NCI-H1417 (cell line): ENCODE data around the gene ZBED4.

ENCODE experiments used
- DNase-seq, 3 experiments: peaks; one replicate each; lab custom pipeline; 2025; lab: John Stamatoyannopoulos, UW

The ZBED4 gene

DNA sequence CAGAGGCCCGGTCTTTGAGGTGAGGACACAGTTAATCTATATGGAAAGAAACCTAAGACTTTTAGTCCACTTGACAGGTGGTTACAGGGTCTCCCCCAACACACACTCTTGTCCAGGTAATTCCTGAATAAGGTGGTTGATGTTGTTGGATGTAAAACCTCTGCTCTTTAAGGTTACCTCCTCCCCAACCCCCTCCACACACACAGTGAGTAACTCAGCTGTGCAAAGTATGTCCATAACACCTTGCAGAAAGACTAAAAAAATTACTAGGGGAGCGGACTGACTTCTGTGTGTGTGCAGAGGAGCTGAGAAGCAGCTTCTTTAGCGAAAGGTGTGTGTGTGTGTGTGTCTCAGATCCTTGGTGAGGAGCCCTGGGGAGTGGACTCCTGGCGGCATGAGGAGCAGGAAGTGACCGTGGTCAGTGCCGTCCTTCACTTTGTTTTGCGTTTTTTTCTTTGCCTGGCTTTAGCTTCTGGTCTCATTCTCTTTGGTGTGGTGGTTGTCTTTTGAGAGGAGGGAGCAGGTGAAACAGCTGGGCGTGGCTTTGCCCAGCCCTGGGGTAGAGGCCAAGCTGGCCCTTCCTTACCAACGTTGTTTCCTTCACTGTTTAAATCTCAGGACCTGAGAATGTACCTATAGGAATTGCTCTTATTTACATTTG lies 1.7 kb downstream of the ZBED4 start:
- DNase-seq, result peak in 1 of 3 experiments; percentile 2

DNA sequence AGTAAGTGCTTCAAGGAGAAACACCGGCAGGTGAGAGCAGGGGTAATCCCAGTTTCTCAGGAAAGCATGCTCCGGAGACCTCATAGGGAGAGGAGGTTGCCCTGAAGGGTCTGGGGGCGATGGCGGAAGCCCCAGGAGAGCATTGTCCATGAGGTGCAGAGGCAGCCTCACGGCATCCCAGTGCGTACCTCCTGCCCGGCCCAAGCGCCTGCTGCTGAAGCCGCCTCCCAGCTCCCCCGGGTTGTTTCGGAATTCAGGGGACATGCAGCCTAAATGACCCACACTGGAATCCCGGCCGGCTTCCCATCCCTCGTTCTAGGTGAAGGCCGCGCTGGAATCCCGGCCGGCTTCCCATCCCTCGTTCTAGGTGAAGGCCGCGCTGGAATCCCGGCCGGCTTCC lies 2.7 kb downstream of the ZBED4 start:
- no peak for DNase-seq

DNA sequence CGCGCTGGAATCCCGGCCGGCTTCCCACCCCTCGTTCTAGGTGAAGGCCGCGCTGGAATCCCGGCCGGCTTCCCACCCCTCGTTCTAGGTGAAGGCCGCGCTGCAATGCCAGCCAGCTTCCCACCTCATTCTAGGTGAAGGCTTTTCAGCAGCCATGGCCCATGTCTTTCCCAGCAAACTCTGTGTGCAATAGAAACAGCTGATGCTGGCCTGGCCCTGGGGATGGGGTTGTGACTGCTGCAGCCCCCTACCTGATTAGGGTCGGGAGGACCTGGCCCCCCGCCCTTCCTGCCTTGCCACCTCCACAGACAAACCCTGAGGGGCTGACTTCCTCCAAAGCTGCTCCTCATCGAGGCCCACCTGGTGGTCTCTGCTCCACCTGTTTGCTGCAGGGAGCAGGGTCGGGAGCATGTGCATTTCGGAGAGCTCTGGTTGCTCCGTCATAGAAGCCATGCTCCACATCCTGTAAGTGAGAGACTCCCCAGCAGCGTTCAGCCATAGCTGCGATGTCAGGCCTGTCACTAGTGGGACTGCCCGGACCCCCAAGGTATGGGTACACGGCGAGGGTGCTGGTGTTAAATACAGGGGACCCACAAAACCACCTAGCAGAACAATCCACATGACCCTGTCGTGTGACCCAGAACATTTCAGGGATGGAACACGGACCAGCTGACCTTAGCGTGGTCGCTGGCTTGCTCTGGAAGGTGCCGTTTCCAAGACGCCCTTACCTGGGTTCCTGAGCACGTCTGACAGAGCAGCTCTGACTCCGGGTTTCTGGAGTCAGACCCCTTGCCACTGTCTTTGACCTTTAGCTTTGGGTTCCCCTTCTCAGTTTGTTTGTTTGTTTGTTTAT lies 3.3 kb downstream of the ZBED4 start:
- no peak for DNase-seq

DNA sequence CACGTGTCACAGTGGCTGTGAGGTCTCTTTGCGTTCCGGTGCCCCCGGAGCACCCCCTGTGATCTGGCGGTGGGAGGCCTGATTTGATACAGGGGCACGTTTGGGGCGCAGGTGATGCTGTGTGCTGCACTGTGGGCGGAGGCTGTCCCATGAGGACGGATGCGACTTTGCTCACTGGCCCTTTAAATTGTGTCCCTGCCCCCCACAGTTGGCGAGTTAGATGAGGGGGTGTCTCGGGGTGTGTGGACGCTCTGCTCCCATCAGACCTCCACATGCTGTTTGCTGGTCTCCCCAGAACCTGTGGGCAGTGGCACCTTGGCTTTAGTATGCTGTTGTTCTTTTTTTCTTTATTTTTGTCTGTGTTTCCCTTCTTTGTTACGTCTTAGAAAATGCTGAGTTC lies 5.2 kb downstream of the ZBED4 start:
- no peak for DNase-seq

DNA sequence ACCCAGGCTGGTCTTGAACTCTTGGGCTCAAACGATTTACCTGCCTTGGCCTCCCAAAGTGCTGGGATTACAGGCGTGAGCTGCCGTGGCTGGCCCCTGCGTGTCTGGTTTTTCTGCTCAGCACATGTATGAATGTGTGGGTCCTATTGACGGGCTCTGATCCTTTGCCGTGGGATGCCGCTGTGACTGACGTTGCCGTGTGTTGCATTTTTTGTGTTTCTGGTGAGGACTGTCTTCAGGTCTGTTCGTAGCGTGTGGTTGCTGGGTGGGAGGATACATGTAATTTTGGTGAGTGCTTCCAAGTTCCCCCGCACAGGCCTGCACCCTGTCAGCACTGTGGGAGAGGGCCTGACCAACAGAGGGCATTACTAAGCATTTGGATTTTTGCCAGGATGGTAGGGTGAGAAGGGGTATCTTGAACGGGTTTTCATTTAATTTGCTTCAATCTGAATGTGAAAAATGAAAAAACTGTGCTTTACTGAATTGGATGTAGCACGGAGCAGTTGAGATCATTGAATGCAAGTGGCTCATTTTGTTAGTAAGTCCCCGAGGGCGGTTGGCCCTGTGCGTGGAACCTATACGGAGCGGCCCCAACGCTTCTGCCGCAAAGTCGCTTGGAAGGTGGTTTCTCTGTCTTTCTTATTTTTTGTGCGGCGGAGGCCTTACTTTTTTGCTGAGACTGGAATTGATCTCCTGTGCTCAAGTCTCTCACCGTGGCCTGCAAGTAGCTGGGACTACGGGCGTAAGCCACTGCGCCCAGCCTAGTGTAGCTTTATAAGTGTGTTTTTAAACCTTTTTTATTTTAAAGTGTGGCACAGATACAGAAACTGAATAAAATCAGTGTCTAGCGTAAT lies 8.2 kb downstream of the ZBED4 start:
- DNase-seq, result no peak

DNA sequence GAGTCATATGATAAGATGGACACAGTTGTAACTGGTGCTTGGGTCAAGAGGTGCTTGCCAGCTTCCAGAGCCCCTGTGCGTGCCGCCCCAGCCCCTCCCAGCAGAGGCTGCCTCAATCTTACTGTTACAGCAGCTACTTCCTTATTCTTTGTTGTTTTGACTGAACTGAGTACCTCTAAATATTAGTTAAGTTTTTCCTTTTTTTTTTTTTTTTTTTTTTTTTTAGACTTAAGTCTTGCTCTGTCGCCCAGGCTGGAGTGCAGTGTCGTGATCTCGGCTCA lies 8.8 kb downstream of the ZBED4 start:
- DNase-seq, result no peak

DNA sequence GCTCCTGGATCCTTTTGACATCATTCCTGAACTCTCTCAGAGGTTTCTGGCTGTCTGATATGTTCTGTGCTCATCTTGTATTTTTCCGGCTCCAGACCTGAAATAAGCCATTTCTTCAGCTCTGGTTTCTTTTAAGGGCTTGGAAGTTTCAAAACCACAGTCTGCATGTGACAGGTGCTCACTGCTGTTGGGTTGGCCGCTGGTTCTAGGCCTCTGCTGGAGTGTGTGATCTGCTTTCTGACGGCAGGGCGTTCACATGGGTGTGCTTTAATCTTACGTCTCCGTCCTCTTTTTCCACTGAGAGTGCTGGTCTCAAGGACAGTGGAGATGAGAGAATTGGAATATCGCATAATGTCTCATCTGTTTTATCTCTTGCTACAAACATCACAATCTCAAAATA lies 10.3 kb downstream of the ZBED4 start:
- no peak for DNase-seq

DNA sequence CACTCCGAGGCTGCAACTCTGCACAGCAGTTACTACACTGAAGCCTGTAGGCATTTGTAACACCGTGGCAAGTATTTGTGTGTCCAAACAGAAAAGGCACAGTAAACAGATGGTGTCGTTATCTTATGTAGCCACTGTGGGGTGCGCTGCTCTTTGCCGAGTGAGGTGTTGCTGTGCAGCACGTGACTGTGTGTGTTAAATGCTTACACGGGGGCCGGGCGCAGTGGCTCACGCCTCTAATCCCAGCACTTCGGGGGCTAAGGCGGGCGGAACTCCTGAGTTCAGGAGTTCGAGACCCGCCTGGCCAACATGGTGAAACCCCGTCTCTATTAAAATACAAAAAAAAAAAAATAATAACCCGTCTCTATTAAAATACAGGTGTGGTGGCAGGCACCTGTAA lies 11.5 kb downstream of the ZBED4 start:
- DNase-seq, result no peak

DNA sequence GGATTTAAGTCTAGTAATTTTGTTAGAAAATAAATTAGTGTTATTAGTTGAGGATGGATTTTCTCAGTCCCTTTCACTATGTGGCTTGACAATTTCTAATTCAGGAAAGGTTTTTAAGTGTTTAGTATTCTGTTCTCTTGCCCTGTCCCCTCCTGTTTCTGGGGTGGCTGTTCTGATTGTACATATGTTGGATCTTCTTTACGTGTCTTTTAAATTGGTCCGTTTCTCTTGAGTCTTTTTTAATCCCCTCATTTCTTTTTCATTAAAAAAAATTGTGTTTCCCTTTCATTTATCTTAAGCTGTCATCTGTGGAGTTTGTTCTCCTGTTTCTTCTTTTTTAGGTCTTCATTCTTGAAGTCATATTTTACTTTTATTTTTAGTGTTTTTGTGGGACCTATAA lies 12.5 kb downstream of the ZBED4 start:
- DNase-seq, result no peak

DNA sequence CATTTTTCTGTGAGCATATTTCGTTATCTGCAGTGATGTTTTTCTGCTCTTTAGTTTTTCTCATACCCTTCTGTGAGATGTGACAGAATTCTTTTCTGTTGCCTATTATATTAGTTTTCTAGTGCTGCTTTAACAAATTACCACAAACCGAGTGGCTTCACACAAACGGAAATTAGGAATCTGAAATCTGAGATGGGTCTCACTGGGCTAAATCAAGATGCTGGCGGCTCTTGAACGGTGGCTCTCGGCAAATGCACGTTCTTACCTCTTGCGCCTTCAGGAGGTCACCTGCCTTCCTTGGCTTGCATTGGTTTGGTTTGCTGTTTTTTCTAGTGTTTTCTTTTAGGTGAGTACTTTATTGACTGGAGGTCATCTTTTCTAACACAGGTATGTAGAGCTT lies 13.0 kb downstream of the ZBED4 start:
- DNase-seq, result no peak

DNA sequence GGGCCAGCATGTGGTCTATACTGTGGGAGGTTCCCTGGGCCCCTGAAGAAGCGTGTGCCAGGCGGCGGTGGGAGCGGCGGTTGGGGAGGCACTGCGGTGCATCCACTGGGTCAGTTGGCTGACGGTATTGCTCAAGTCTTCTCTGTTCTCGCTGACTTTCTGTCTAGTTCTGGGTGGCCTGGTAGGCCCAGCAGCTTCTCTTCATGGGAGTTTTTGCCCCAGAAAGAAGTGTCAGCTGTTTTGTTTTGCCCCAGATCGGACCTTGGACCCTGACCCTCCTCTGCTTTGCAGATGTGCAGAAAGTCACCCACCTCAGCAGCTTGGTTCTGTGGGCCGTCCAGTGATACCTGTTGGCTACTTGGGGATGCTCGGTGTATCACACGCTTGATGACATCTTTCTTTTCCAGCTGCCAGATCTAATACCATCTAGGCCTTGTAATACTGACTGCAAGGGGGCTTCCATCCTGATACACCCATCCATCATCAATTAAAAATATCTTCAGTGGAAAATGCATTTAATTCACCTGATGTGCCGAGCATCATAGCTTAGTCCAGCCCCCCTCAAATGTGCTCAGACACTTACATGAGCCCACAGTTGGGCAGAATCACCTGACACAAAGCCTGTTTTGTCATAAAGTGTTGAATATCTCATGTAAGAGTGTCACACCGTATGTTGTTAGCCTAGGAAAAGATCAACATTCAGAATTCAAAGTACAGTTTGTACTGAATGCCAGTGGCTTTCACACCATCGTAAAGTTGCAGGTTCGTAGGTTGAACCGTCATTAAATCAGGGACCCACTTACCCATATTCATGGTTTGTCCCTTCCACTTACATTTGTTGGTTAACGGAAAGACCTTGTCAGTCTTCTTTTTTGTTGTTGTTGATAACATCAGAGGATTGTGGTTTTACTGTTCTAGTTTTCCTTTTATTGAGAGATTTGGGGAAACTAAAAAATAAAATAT lies 13.9 kb downstream of the ZBED4 start:
- no peak for DNase-seq

DNA sequence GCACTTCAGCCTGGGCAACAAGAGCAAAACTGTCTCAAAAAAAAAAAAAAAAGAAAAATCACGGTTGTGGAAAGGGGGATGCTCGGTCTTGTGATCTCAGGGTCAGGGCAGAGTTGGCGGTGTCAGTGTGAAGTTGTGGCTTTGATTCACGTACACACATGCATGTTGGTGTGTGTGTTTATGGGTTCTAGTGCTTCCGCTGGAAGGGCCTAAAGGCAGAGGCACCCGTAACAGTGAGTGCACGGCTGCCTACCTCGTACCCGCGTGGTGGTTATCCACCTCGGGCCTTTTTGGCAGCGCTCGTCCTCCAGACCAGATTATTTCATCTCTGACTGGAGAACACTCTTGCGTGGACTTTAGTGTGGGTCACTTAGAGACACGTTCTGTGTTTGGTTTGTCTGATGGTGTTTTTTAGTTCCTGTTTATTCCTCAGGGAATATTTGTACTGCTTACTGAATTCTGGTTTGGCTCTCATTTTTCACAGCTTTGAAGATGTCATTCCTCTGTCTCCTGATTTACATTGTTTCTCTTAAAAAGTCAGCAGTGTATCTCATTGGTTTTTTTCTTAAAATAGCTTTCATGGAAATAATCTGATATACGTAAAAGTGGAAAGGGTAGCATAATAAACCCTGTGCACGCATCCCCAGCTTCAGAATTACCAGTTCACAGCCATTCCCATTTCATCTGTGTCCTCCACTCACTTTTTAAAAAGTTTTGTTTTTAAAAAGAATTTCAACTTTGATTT lies 15.6 kb downstream of the ZBED4 start:
- no peak for DNase-seq

DNA sequence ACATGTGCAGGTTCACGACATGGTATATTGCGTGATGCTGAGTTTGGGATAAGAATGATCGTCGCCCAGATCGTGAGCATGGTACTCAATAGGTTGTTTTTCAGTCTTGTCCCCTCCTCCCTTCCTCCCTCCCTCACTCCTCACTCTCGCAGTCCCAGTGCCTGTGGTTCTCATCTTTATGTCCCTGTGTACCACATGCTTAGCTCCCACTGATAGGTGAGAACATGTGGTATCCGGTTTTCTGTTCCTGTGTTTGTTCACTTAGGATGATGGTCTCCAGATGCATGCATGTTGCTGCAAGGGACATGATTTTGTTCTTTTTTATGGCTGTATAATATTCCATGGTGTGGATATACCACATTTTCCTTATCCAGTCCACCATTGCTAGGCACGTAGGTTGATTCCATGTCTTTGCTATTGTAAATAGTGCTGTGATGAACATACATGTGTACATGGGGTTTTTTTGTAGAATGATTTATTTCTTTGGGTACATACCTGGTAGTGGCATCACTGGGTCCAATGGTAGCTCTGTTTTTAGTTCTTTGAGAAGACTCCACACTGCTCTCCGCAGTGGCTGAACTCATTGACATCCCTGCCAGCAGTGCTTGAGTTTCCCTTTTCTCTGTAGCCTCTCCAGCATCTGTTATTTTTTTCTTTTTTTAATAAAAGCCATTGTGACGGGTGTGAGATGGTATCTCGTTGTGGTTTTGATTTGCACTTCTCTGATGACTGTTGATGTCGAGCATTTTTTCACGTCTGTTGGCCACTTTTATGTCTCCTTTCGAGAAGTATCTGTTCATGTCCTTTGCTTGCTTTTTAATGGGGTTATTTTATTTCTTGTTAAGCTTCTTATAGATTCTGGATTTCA lies 16.4 kb downstream of the ZBED4 start:
- no peak for DNase-seq

DNA sequence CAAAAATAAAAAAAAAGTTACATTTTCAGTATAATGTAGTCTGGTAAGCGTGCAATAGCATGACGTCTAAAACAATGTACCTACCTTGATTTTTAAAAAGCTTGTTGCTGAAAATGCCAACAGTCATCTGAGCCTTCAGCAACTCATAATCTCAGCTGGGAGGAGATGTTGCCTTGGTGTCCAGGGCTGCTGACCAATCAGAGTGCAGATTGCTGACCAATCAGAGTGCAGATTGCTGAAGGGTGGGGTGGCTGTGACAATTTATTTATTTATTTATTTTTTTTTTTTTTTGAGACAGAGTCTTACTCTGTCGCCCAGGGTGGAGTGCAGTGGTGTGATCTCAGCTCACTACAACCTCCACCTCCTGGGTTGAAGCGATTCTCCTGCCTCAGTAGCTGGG lies 17.8 kb downstream of the ZBED4 start:
- DNase-seq, result no peak

DNA sequence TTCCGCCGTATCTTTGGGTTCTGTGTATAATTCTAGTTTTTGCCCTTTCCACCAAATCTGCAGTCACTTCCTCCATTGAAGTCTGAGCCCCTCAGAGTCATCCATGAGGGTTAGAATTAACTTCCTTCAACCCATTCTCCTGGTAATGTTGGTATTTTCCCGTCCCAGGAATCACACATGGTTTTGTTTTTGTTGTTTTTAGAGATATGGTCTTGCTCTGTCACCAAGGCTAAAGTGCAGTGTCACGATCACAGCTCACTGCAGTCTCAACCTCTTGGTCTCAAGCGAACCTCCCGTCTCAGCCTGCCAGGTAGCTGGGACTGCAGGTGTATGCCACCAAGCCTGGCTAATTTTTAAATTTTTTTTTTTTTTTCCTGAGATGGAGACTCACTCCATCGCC lies 18.7 kb downstream of the ZBED4 start:
- no peak for DNase-seq

DNA sequence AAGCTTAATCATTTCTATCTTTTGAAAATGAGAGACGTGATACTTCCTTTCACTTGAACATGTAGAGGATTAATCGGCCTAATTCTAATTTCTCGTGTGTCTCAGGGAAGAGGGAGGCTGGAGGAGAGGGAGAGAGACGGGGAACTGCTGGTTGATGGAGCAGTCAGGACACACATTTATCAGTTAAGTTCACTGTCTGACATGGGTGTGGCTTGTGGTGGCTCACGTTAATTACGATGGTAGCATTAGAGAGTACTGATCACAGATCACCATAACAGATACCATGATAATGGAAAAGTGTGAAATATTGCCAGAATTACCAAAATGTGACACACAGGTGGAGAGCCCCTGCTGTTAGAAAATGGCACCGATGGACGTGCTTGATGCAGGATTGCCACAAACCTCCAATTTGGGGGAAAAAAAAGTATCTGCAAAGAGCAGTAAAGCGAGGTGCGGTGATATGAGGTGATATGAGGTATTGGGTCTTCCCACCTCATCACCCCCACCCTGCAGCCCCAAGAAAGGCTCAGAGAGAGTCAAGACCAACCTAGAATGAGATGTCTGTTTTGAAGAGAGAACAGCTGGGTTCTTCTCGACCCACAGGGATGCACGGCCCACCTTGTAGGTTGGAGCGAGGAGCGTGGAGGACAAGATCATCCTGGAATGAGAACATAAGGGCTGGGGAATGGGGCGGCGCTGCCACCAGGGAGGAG lies 19.7 kb downstream of the ZBED4 start:
- DNase-seq, result no peak

DNA sequence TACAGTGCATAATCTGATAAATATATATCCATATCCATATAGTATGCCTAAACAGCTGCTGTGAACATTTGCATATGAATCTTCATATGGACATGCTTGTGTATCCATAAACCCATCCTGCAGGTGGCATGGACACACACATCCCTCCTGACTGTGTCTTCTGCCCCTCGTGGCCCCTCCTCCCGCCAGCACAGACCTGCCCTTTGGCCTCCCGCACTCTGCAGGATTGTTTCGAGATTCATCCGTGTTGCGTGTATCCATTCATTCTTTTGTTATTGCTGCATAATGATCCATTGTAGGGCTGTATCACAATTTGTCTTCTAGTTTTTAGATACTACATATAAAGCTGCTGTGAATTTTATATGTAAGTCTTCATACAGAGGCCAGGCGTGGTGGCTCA lies 24.0 kb downstream of the ZBED4 start:
- no peak for DNase-seq

DNA sequence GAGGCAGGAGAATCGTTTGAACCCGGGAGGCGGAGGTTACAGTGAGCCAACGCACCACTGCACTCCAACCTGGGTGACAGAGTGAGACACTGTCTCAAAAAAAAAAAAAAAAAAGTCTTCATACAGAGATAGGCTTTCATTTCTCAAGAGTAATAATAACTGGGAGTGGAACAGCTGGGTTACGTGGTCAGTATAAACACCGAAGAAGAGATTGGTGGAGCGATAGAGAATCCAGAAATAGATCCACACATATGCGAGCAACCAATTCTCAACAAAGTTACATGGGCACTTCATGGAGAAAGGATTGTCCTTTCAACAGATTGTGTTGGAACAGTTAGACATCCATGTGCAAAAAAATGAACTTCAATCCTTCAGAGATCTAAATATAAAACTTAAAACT lies 24.6 kb downstream of the ZBED4 start:
- no peak for DNase-seq

DNA sequence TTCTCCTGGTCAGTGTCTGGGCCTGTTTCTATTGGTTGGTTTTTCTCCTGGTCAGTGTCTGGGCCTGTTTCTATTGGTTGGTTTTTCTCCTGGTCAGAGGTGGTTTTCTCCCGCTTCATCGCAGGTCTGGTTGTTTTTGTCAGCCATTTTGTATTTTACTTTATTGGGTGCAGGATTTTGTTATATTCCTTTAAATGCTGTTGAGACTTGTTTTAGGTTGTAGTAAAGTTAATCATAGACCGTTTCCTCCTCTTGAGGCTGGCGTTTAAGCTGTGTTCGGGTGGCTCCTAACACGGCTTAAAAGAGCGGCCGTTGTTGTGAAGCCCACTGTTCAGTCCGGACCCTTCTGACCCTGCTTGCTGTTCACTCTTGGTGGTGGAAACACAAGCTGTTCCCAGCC lies 26.2 kb downstream of the ZBED4 start:
- no peak for DNase-seq

DNA sequence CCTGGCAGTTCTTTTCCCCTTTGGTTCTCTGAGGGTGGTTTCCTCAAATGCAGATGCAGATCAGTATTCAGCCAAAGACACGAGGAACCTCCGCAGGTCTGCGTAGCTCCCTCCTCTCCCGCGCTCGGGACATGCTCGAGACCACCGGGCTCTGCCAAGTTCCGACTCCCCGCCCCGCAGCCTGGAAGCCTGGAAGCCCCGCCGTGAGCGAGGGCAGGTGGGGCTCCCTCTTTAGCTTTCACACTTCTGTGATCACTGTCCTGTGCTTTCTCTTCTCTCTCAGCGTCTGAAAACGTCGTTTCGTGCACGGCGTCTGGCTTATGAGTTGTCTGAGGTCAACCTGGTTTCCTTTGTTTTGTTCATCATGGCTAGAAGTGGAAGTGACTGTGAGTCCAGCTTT lies 26.6 kb downstream of the ZBED4 start:
- no peak for DNase-seq
